Amniotic epithelial cell (primary cell): ENCODE data around the gene ATG10.
"Not testable (repeated sequence)": the region's sequence is repeated elsewhere in the genome, so short reads cannot be mapped to it uniquely, and the experiment has no call there.

Experiments used
- DNase-seq: peaks from one replicate; pipeline ENCODE4 v3.0.0-alpha.2; 2010; ENCODE audit warnings: low read depth

The ATG10 gene

DNA sequence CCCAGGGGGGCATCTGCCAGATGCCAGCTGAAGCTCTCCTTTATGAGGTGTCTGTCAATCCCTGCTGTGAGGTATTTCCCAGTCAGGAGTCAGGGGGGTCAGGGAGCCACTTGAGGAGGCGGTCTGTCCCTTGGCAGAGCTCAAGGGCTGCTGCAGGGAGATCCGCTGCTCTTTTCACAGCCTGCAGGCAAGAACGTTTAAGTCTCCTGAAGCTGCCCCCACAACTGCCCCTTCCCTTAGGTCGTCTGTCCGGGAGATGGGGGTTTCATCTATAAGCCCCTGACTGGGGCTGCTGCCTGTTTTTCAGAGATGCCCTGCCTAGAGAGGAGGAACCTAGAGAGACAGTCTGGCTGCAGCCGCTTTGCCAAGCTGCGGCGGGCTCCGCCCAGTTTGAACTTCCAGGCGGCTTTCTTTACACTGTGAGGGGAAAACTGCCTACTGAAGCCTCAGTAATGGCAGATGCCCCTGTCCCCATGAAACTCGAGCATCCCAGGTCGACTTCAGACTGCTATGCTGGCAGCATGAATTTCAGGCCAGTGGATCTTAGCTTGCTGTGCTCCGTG lies 158.0 kb downstream of the ATG10 start:
- no peak for DNase-seq

DNA sequence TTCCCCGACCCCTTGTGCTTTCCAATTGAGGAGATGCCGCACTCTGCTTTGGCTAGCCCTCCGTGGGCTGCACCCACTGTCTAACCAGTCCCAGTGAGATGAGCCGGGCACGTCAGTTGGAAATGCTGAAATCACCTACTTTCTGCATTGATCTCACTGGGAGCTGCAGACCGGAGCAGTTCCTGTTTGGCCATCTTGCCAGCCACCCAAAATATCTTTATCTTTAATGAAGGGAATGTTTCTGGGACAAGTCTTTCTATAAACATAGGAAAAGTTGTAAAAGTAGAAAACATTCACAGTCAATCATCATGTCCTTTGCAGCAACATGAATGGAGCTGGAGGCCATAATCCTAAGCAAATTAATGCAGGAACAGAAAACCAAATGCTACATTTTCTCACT lies 158.8 kb downstream of the ATG10 start:
- DNase-seq = no peak

DNA sequence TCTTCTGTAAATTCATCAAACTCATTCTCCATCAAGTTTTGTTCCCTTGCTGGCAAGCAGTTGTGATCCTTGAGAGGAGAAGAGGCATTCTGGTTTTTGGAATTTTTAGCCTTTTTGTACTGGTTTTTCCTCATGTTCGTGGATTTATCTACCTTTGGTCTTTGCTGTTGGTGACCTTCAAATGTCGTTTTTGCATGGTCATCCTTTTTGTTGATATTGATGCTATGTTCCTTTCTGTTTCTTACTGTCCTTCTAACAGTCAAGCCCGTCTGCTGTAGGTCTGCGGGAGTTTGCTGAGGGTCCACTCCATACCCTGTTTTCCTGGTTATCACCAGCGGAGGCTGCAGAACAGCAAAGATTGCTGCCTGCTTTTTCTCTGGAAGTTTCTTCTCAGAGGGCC lies 165.4 kb downstream of the ATG10 start:
- no peak for DNase-seq

DNA sequence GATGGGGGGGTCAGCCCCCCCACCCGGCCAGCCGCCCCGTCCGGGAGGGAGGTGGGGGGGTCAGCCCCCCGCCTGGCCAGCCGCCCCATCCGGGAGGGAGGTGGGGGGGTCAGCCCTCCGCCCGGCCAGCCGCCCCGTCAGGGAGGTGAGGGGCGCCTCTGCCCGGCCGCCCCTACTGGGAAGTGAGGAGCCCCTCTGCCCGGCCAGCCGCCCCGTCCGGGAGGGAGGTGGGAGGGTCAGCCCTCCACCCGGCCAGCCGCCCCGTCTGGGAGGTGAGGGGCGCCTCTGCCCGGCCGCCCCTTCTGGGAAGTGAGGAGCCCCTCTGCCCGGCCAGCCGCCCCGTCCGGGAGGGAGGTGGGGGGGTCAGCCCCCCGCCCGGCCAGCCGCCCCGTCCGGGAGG lies 168.0 kb downstream of the ATG10 start:
- not testable (repeated sequence) for DNase-seq

DNA sequence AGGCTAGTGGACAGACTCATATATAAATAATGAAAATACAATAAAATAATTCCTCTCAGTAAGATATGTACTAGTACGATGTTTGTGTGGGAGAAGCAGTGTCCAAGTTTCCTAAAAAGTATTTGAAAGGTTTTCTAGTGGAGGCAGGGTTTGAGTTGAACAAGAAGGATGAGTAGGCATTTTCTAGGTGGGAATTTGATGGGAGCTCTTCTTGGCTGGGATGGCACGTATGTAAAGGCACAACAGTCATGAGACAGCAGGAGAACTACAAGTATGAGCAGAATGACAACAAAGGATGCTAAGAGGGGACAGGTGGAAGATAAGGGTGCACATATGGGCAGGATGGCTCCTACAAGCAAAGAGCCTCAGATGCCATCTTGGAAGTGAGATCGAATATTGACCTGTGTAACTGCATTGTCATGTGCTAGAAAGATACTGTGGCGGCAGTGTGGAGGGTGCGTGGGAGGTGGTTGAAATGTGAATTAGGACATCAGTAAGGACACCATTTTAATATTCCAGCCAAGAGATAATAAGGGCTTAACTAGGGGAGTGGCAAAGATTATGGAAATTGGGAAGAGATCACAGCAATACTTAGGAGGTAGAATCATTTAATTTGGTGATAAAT lies 170.5 kb downstream of the ATG10 start:
- DNase-seq = no peak

DNA sequence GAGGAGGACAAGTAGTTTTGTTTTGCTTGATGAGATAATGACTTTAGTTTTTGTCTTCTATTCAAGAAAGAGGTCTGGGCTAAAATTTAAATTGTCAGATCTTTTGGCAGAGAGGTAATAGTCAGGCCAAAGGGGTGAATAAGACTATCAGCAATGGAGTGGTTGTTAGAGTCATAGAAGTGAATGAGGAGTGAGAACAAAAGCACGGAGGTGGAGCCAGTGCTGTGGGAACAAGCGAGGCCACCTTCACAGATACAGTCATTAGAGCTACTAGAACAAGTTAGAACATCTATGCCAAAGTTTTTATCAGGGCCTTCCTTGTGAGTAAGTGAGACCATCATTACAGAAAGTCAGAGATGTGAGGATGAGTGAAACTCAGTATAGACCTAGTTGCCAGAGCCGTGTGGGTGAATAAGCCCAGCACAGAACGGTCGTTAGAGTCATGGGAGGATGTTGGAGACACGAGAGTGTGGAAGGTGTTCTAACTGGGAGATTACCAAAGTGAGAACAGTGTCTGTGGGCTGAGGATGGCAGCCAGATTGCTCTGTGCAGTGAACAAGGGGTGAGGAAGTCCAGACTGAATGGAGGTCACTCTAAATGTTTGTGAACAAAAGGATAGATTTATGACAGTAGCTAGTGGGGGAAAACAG lies 171.2 kb downstream of the ATG10 start:
- no peak for DNase-seq

DNA sequence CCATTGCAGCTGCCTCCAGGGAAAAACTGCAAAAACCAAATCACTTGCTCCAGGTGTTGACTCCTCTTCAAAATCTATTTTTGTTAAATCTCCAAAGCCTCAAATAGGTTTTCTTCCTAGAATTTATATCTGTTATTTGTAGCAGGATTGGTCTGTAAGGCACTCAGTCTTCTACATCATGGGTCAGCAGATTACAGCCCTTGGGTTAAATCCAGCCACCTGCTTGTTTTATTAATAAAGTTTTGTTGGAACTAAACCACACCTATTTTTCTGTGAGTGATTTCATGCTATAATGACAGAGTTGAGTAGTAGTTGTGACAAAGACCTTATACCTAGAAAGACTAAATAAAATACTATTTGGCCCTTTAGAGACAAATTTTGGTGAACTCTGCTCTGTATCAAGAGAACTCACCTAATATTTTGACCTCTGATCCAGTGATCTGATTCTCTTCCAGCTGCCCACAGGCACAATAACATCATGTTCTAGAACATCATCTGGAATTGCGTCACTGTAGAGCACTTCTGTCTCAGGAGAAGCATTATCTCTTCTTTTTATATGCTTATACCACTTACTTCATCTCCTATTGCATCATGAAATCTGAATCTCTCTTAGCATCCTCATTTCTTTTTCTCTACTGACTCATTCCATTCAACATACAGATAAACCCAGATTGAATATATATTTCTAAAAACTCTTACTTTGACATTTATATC lies 176.2 kb downstream of the ATG10 start:
- peak; percentile 99 for DNase-seq

DNA sequence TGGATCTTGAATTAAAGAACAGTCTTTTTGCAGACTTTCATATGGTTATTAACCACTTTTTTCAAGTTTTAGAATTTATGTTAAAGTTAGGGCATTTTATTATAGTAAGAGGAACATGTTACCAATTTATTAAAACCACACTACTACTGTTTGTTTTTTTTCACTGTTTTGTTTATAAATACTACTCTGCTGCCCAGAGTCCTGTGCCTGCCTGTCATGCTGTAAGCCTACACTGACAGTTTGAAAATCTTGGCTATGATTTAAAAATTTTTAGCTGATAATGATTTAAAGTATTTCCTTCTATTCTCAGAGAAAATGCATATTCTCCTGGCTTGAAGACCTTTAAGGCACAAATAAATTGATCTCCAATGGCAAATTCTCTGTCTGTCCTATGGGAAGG lies 177.6 kb downstream of the ATG10 start:
- no peak for DNase-seq

DNA sequence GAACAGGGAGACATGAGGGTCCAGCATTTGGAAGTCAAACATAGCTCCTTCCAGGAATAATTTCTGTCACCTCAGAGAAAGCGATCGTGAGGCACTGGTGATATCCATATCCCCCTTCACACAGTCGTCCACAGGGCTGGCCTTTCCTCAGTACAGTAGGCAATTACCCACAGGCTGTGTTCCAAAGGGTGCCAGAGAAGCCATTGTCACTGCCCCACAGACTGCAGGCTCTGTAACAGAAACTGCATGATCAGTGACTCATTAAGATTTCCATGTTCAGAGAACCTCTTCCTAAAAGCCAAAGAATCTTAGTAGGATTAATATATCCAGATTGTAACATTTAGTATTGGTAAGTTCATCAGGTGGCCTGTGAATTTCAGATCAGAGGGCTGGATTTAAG lies 178.7 kb downstream of the ATG10 start:
- no peak for DNase-seq

DNA sequence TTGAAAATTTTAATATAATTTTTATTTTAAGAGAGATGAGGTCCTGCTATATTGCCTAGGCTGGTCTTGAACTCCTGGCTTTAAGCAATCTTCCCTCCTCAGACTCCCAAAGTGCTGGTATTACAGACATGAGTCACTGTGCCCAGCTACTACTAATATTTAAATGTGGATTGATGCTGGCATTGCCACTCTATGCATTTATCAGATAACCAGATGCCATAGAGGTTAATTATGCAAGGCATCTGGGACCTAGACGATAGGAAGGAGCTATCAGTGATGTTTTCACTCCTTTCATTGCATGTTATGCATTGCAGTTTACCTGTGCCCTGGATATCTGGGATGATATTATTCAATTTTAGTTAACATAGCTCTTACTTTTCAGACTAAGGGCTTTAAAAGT lies 179.4 kb downstream of the ATG10 start:
- no peak for DNase-seq

DNA sequence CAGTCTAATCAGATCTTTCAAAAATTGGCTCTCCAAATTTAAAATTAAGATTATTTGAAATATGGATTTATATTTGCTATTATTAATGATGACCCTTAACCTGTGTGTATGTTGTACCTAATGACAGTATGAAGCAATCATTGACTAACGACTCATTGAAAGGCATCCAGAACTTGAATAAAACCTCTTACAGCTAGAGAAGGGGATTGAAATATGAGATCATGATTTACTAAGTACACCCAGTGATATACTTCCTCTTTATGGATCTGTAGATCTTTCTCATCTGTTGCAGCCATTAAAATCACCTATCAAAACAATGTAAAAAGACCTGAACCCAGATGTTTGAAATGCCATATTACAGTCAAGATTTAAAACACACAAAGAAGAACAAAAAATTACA lies 179.8 kb downstream of the ATG10 start:
- DNase-seq = no peak

DNA sequence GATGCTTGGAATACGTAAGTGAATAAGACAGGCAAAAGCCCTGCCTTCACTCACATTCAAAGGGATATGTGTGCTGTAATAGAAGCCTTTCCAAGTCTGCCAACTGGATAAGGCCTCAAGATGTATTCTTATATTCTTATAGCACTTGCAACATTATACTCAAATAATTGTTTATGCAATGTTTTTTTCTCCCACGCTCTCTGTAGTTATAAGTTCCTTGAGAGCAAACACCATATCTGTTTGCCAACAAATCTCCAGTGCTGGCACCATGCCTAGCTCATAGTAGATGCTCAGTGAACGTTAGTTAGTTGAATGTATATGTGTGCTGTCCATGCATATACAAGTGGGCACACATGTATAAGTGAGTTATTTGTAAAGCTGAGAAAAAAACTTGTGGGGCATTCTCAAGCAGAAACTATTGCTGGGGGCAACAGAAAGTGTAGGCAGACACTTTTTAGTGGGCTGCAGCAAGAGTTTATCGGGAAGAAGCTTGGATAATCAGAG lies 181.2 kb downstream of the ATG10 start:
- no peak for DNase-seq

DNA sequence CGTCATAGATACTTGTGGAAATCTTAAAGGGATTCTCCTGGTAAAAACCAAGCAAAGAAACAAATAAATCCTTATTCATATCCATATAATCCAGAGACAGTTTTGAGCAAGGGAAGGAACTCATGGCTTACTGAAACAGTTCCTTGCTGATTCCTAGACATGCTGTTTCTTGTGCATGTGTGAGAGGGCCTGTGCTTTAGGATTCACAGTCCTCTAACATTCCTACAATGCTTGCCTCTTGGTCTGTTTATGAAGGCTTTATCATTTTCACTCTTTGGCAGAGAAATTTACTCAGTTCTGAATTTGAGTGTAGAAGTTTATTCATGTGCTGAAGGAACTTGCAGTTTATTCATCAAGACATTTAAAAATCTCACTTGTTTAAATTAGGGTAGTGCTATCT lies 183.0 kb downstream of the ATG10 start:
- DNase-seq = no peak

DNA sequence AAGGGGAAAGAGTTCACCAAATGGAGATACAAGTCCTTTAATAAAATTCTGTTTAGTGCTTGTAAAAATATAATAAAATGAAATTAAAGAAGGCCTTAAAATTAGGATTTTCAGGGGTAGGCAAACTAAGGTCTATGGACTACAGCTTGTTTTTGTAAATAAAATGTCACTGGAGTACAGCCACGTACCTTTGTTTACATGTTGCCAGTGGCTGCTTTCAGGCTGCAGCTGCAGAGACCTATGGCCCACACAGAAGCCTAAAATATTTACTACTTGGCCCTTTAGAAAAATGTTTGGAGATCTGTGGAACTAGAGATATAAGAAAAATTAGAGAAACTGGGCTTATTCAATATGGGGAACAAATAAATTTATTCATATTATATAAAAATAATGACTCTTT lies 183.5 kb downstream of the ATG10 start:
- no peak for DNase-seq

DNA sequence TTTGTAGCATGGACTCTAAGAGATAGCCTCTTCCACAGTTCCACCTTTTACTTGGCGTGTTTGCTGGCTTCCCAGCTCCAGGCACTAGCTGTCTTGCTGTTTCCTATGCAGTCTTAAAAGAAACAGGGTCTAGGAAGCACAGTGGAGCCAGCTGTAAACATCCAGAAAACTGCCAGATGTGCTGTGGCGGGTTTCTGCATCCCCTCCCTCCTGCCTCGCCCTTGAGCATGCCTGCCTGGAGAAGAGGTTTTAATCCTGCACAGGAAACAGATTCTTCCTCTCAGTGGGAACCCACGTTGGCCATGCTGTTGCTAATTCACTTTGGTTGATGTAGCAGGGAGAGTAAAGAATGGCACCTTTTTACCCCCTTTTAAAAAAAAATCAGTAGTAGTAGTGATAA lies 185.1 kb downstream of the ATG10 start:
- no peak for DNase-seq

DNA sequence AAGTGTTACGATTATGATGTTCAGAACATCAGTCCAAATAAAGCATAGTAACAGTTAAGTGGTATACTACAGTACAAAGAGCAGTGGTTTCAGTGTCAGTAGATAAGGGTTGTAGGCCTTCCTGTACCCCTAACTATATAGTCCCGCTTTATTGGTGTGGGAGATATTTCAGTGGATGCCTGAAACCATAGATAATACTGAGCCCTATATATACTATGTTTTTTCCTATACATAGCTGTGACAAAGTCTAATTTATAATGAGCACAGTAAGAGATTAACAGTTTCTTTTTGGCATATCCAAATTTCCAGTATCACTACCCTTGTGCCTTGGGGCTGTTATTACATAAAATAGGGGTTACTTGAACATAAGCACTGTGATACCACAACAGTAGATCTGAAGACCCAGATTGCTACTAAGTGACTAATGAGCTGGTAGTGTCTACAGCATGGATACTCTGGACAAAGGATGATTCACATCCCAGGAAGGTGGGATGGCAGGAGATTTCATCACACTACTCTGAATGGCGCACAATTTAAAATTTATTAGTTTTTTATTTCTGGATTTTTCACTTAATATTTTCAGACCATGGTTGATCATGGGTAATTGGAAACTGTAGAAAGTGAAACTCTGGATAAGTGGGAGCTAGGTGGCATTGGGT lies 187.1 kb downstream of the ATG10 start:
- DNase-seq = peak; percentile 93

DNA sequence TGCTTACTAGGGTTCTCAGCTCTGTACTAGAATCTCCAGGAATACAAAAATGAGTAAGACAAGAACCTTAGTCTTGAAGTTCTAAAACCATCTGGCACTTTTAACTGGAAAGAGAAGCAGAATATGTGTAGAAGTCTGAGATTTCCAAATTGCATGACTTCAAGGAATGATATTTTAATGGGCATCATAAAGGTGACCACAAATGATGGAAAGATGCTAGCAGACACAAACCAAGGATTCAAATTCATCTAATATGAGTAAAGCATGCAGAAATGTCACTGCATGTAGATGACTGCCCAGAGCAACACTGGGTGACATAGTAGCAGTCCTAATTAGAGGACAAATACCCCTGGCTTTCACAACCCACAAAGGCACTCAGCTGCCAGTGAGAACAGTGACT lies 189.1 kb downstream of the ATG10 start:
- DNase-seq = peak; percentile 54

DNA sequence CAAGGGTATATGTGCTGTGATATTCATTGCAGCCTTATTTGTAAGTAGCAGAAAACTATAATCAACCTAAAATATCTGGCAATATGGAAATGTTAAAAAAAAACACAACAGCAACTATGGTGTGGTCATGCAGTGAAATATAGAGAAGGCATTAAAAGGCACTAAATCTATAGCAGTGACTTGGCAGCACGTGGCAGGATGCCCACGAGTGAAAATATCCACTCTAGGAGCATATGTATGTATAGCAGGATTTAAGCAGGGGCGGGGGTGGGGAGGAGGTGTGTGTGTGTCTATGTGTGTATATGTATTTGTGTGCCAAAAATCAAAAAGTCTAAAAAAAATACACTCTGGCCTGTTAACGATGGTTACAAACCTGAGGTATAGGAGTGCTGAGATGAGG lies 190.8 kb downstream of the ATG10 start:
- no peak for DNase-seq

DNA sequence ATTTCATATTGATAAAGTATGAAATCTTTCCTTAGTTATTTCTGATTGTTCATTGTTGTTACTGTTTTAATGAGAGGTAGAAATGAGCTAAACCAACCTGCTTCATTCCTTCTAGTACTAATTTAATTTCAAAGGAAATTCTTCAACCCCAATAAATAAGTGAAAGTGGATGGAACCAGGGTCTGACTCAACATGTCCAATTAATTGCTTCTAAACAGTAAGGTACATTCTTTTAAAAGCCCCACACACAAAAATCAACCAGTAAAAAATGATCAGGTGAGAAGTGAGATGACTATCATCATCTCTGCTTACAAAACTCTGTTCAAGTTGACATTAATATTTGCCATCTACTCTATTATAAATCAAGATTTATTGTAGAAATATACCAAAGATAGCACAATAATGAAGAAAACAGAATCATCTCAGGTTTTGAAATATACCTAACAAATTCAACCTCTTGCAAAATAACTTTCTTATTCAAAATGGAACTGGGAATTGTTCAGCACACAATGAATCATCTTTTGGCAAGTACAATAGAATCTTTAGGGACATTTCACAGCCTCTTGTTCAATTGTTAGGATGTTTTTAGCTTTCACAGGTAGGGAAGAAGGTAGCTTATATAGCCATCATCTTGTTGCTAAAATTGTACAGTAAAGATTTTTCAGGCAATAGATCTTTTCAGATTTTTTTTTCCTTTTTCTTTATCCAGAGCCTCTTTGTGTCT lies 191.8 kb downstream of the ATG10 start:
- no peak for DNase-seq

DNA sequence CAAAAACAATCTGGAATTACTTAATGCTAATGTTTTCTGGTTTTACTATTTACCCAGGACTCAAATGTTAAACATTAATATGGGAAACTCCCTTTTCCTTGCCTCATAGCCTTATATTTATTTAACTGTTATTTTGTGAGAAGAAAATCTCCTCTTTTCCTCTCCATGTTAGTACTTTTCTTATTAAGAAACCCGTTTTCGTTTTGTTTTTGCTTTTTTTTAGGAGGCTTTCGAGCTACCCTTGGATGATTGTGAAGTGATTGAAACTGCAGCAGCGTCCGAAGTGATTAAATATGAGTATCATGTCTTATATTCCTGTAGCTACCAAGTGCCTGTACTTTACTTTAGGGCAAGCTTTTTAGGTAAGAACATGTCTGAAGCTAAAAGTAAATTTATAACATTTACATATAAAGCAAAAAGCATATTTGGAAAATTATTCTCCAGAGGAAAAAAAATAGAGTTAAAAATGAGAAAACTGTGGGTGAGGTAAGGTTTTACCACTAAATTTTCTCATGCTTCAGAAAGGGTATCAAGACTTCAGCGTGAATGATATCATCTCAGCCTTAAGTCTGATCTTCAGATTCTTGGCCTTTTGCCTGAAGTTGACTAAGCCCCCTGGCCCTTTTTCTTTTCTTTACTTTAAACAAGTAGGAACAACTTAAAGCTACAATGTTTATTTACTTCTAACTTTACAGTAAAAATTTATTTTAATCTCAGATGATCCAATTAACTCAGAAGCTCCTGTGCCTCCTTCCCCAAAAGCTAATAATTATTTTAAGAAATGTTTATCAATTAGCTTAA lies 192.6 kb downstream of the ATG10 start:
- peak; percentile 89 for DNase-seq
